ENCODE measurements around the gene PLEKHA7. TPM values are rescaled to one million over a fixed set of nuclear protein-coding genes. Genes with fewer than 3 reads are reported as not detected.

The PLEKHA7 gene
- total RNA-seq, 1 experiment from 2014 or later = 18.4 TPM

GRCh38 chr11:16787035-16787742 lies 227.0 kb downstream of the PLEKHA7 start:
- no peak overlapping the region for H3K4me3 ChIP-seq (ENCODE audit: low read length)
- peak; percentile 9; the same call in 1 of the 2 replicates for ATAC-seq
- TF ChIP-seq EZH2phosphoT487 (IDR thresholded peaks at IDR 0.05; ENCODE audit: borderline replicate concordance, low read length) = no peak
- TF ChIP-seq EZH2 (IDR thresholded peaks at IDR 0.05; ENCODE audit: low read length, unreplicated experiment) = no peak
- TF ChIP-seq CTCF (conservative IDR thresholded peaks at IDR 0.05; ENCODE audit: low read depth, low read length) = no peak
- intact Hi-C loops (cut with micrococcal nuclease) = loop anchor here (5.0 kb wide), 1 partner anchor 275 kb away; no protein-coding TSS in a partner anchor
- peaks cover 50% of the 10 kb centered on the region for H3K4me1 ChIP-seq (ENCODE audit: insufficient read depth, low read length)
- H4K20me1 ChIP-seq (ENCODE audit: low read length) = no peaks in the 10 kb centered on the region
- H3K4me2 ChIP-seq (ENCODE audit: low read length) = peak overlapping the region; percentile 61
- no peak overlapping the region for H3K9ac ChIP-seq (ENCODE audit: low read length)
- no peaks in the 10 kb centered on the region for H3K36me3 ChIP-seq (ENCODE audit: low read depth, low read length)
- H3K27ac ChIP-seq (ENCODE audit: low read length) = peak overlapping the region; percentile 67
- ChIA-PET POLR2A (ENCODE audit: unreplicated experiment) (no interaction called here), CTCF (interaction anchor here (0.7 kb wide), 1 partner anchor 138 kb away, joined by 3 read pairs; no protein-coding TSS in a partner anchor)
- H3K79me2 ChIP-seq (ENCODE audit: low read length) = no peaks in the 10 kb centered on the region
- DNase-seq = peak; percentile 25
- H2AFZ ChIP-seq (ENCODE audit: low read length) = no peak overlapping the region
- BruUV-seq (replicated peaks) = no TSS peak
- no peaks in the 10 kb centered on the region for H3K27me3 ChIP-seq (ENCODE audit: low read length)
- no peaks in the 10 kb centered on the region for H3K9me2 ChIP-seq (replicated peaks; ENCODE audit: low read length)
- peaks cover 12% of the 10 kb centered on the region for H3F3A ChIP-seq (ENCODE audit: low read length, unreplicated experiment)
- H3K9me3 ChIP-seq (ENCODE audit: low read length) = no peaks in the 10 kb centered on the region

- Histone ChIP-seq H3K27ac (ENCODE audit: low read length) (no peak overlapping the region), H3K9me3 (ENCODE audit: low read length) (no peaks in the 10 kb centered on the region), H4K20me1 (ENCODE audit: low read length) (no peaks in the 10 kb centered on the region), H3K9ac (ENCODE audit: low read length) (no peak overlapping the region), H3K9me2 (replicated peaks; ENCODE audit: low read length) (no peaks in the 10 kb centered on the region), H2AFZ (ENCODE audit: low read length) (no peak overlapping the region), H3F3A (ENCODE audit: low read length, unreplicated experiment) (peaks cover 12% of the 10 kb centered on the region), H3K4me3 (ENCODE audit: low read length) (no peak overlapping the region), H3K4me2 (ENCODE audit: low read length) (no peak overlapping the region), H3K79me2 (ENCODE audit: low read length) (no peaks in the 10 kb centered on the region), H3K36me3 (ENCODE audit: low read depth, low read length) (no peaks in the 10 kb centered on the region), H3K27me3 (ENCODE audit: low read length) (no peaks in the 10 kb centered on the region), H3K4me1 (ENCODE audit: insufficient read depth, low read length) (peaks cover 42% of the 10 kb centered on the region)
- BruUV-seq (replicated peaks) = no TSS peak
- intact Hi-C loops (cut with micrococcal nuclease) = loop anchor here (5.0 kb wide), 1 partner anchor 276 kb away; no protein-coding TSS in a partner anchor
- no peak for TF ChIP-seq CTCF (conservative IDR thresholded peaks at IDR 0.05; ENCODE audit: low read depth, low read length)
- no peak for TF ChIP-seq EZH2 (IDR thresholded peaks at IDR 0.05; ENCODE audit: low read length, unreplicated experiment)
- TF ChIP-seq EZH2phosphoT487 (IDR thresholded peaks at IDR 0.05; ENCODE audit: borderline replicate concordance, low read length) = no peak
- ChIA-PET CTCF (interaction anchor here (1.5 kb wide), 1 partner anchor 97 kb away, joined by 6 read pairs; no protein-coding TSS in a partner anchor), POLR2A (ENCODE audit: unreplicated experiment) (interaction anchor here (0.7 kb wide), 1 partner anchor 32 kb away, joined by 4 read pairs; no protein-coding TSS in a partner anchor)
- ATAC-seq = no peak
- no peak for DNase-seq
These were observed 228.1 kb downstream of the PLEKHA7 start for GRCh38 chr11:16786131-16786530.

Measured in PC-3 (cell line).